ENCODE results near the gene PPP2R1B. TPM values are rescaled to one million over a fixed set of nuclear protein-coding genes. Genes with fewer than 3 reads are reported as not detected.

Gene PPP2R1B
- total RNA-seq, 1 donor from 2014 or later = 46.1 TPM

DNA sequence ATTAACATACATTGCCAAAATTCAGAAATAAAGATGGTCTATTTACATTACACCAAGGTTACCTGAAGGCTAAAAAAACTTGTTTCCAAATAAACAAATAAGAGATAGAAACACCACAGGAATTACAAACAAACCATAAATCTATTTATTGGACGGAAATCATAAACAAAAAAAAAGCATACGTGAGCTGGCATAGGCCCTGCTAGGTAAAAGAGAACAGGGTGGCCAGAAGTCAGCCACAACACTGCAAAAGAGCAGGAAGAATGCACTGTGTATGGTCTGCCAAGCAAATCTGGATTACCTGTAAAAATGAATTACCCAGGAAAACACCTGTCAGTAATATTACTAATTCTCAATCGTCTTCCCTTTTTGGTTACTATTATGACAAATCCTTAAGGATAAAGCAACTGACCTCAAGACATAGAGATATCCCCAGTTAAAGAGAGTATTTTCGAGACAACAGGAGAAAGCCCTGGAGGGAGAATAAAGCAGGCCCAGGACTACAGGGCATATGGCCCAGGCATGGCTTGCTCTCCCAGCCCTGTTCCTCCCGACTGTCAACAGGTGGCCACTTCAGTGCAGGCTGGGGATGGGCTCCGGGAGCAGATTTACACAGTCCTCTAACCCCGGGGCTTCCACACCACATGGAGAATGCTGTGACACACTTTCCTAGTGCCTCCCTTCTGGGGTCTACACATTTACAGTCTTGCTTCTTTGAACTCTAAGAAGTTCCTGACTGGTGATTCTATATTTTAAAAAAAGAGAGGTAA, 18.0 kb downstream of the PPP2R1B start:
- H3K4me3 ChIP-seq (ENCODE audit: low read depth, low read length) = no peak overlapping the region
- DNase-seq (ENCODE audit: low read depth) = no peak
- TF ChIP-seq, protein P1, sequence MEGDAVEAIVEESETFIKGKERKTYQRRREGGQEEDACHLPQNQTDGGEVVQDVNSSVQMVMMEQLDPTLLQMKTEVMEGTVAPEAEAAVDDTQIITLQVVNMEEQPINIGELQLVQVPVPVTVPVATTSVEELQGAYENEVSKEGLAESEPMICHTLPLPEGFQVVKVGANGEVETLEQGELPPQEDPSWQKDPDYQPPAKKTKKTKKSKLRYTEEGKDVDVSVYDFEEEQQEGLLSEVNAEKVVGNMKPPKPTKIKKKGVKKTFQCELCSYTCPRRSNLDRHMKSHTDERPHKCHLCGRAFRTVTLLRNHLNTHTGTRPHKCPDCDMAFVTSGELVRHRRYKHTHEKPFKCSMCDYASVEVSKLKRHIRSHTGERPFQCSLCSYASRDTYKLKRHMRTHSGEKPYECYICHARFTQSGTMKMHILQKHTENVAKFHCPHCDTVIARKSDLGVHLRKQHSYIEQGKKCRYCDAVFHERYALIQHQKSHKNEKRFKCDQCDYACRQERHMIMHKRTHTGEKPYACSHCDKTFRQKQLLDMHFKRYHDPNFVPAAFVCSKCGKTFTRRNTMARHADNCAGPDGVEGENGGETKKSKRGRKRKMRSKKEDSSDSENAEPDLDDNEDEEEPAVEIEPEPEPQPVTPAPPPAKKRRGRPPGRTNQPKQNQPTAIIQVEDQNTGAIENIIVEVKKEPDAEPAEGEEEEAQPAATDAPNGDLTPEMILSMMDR (conservative IDR thresholded peaks at IDR 0.05; ENCODE audit: low read depth, low read length) = no peak

DNA sequence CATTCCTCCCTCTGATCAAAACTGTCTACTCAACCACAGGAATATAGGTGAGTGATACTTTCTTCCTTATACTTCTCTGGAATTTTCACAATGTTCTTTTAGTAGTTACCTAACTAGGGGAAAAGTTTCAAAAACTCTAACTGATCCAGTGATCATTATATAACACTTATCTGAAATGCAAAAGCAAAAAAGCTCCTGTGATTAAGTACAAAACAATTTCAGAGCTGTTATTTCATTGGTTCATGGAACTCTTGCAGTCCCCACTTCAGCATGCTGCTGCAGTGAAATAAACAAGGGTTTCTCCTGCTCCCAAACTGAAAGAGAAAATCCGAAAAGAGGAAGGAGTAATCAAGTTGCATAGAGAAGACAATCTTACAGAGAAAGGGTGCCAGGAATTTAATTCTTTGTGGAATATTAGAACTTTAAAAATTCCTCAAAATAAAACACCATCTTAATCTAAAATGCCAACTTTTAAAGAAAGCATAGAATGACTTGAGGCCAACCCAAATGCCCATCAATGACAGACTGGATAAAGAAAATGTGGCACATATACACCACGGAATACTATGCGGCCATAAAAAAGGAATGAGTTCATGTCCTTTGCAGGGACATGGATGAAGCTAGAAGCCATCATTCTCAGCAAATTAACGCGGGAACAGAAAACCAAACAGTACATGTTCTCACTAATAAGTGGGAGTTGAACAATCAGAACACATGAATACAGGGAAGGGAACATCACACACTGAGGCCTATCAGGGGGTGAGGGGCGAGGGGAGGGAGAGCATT, 20.3 kb downstream of the PPP2R1B start:
- TF ChIP-seq, protein P1 (conservative IDR thresholded peaks at IDR 0.05; ENCODE audit: low read depth, low read length) = no peak
- peak; percentile 63 for DNase-seq (ENCODE audit: low read depth)
- no peak overlapping the region for H3K4me3 ChIP-seq (ENCODE audit: low read depth, low read length)

DNA sequence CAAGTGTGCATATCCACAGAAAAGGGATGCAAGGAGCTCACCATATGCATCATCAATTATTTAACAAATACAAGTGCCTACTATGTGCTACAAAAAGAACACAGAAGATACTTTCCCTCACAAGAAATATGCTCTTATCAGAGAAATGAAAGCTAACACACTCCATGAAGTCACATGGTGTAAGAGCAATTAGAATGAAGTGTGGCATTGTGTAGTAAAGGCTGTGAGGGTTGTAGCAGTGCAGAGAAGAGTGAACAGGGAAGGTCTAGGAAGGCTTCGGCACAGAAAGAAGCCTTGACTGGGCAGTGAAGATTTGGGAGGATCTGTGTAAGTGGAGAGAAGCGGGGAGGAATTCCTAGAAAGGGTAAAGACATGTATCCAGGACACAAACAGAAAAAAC, 22.5 kb downstream of the PPP2R1B start:
- no peak overlapping the region for H3K4me3 ChIP-seq (ENCODE audit: low read depth, low read length)
- no peak for DNase-seq (ENCODE audit: low read depth)
- TF ChIP-seq, protein P1 (conservative IDR thresholded peaks at IDR 0.05; ENCODE audit: low read depth, low read length) = no peak

DNA sequence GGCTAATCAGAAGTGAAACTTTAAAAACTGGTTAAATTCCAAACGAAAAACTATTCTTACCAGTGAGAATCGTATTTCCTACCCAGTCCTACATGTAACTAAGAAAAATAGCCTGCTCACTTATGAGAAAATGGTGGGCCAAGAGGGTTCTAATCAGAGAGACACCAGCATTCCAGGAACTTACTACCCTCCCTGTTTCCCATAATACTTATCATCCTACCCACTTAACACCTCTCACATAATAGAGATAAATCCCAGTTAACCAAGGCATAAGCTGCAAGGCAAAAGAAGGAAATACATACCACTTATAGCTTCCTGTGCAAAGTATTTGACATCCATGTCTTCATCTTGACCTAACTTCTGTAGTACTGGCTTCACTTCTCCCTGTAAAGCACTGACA, 24.4 kb downstream of the PPP2R1B start:
- TF ChIP-seq, protein P1 (conservative IDR thresholded peaks at IDR 0.05; ENCODE audit: low read depth, low read length) = no peak
- no peak for DNase-seq (ENCODE audit: low read depth)
- no peak overlapping the region for H3K4me3 ChIP-seq (ENCODE audit: low read depth, low read length)

DNA sequence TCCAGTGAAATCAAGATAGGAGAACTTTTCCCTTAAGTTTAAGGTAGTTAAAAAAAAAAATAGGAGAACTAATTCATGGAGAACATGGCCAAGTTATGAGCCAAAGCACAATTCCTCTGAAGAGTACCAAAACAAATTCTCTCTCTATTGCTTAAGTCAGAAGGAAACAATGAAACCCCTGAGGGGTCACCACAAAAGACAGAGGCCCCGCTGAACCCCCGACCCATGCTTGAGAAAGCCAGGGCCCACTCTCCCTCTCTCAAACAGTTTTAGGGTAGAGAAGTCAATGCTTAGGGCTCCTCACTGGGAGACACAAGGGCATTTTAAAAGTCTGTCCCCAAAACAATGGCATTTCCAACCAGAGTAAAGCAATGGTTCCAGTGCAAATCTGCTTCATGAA, 26.9 kb downstream of the PPP2R1B start:
- DNase-seq (ENCODE audit: low read depth) = no peak
- H3K4me3 ChIP-seq (ENCODE audit: low read depth, low read length) = no peak overlapping the region
- TF ChIP-seq, protein P1 (conservative IDR thresholded peaks at IDR 0.05; ENCODE audit: low read depth, low read length) = no peak

DNA sequence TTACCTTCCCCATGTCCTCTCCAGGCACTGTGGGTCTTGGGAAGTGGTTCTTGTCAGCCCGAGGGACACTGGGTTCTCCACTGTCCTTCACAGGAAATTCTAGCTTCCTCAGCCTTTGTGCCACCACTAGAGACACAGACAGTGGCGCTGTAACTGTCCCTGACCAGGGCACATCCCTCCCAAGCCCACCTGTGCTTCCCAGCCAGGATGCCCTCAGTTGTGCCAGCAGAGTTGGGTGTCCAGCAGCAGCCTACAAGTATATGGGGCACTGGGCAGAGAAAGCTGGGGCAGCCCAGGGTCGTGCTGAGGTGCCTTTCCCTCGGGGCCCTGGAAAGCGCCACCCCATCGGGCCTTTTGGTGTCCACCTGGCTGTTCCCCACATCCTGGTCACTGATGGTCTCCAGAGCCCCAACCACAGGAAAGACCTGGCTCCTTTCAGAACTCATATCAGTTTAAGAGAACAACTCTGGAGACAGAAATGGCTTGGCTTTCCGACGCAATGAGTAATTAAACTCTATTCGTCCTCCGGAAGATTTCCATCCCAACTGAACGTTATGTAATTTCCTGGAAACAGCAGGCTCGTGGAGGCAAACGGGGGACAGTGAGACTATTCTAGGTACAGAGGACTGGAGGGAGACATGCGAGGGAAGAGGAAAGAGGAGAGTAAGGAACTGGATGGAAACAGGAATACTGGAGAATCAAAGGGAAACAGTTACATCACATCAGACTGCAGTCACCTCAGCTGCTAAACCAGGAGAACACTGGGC, 28.6 kb downstream of the PPP2R1B start:
- TF ChIP-seq, protein P1 (conservative IDR thresholded peaks at IDR 0.05; ENCODE audit: low read depth, low read length) = no peak
- no peak overlapping the region for H3K4me3 ChIP-seq (ENCODE audit: low read depth, low read length)
- DNase-seq (ENCODE audit: low read depth) = no peak

All from epithelial cell of proximal tubule (primary cell).